SK-N-SH (cell line): ENCODE measurements around the gene MIOX. TPM values are rescaled to one million over a fixed set of nuclear protein-coding genes. Genes with fewer than 3 reads are reported as not detected.

Experiments
- CTCF ChIA-PET: fragments of 300-600, 350-600 bp; formaldehyde crosslinking; extraction: SDS; loops from one replicate; lab custom pipeline; 2021; lab: Yijun Ruan, JAX
- POLR2A ChIA-PET: fragments of 350-600 bp; sonication (Branson Sonifier 250); formaldehyde crosslinking; extraction: SDS; loops from one replicate; lab custom pipeline; 2020; ENCODE audit warnings: antibody characterized with exemption, inconsistent platforms; lab: Yijun Ruan, JAX
- DNase-seq: peaks from one replicate; pipeline ENCODE4 v3.0.0; 2012
- H2AFZ ChIP-seq: fragments of 200-600 bp; sonication (generic); 2 replicates; pipeline ENCODE4 v1.8.1; 2016; ENCODE audit warnings: antibody characterized with exemption, mild to moderate bottlenecking, low read depth
- H3F3A ChIP-seq: fragments of 200-600 bp; sonication (generic); replicated peaks from 2 replicates; pipeline ENCODE3; 2016; ENCODE audit warnings: antibody characterized with exemption, mild to moderate bottlenecking; ENCODE audit not compliant: insufficient read depth
- H3K27ac ChIP-seq, 2 experiments: fragments of 200-500 bp in 1 of 2; fragments of 200-600 bp in 1 of 2; sonication (Bioruptor generic) in 1 of 2; sonication (generic), shearing (Covaris generic) in 1 of 2; 2 replicates each; pipeline versions ENCODE4 v1.5.1 to v1.6.1; 2014 to 2016; ENCODE audit warnings: low read depth in 2 of 2, inconsistent platforms in 1 of 2, low read length in 1 of 2, mild to moderate bottlenecking in 1 of 2, mixed read lengths in 1 of 2
- H3K27me3 ChIP-seq: fragments of 200-600 bp; sonication (generic), shearing (Covaris generic); 2 replicates; pipeline ENCODE4 v1.6.1; 2016; ENCODE audit warnings: mixed run types; ENCODE audit not compliant: insufficient read depth
- H3K36me3 ChIP-seq, 2 experiments: fragments of 200-500 bp in 1 of 2; fragments of 200-600 bp in 1 of 2; sonication (Bioruptor generic) in 1 of 2; sonication (generic) in 1 of 2; replicated peaks in 1 of 2; 2 replicates each; pipeline versions ENCODE3 to v1.5.1; 2014 to 2016; ENCODE audit warnings: low read length in 1 of 2, mild to moderate bottlenecking in 1 of 2; ENCODE audit not compliant: insufficient read depth in 2 of 2, control insufficient read depth in 1 of 2
- H3K4me1 ChIP-seq, 2 experiments: fragments of 200-500 bp in 1 of 2; fragments of 200-600 bp in 1 of 2; sonication (Bioruptor generic) in 1 of 2; sonication (generic), shearing (Covaris generic) in 1 of 2; 2 replicates each; pipeline versions ENCODE4 v1.5.1 to v1.6.1; 2014 to 2016; ENCODE audit warnings: low read depth in 1 of 2, low read length in 1 of 2, mixed run types in 1 of 2; ENCODE audit not compliant: insufficient read depth in 2 of 2, control insufficient read depth in 1 of 2
- H3K4me2 ChIP-seq: fragments of 200-600 bp; sonication (generic), shearing (Covaris generic); 2 replicates; pipeline ENCODE4 v1.6.1; 2017; ENCODE audit warnings: mixed run types
- H3K4me3 ChIP-seq, 2 experiments: fragments of 200-500 bp in 1 of 2; fragments of 200-600 bp in 1 of 2; sonication (Bioruptor generic) in 1 of 2; sonication (generic), shearing (Covaris generic) in 1 of 2; 2 replicates each; pipeline versions ENCODE4 v1.5.1 to v1.8.1; 2014 to 2016; ENCODE audit warnings: low read depth in 2 of 2, inconsistent platforms in 1 of 2, low read length in 1 of 2, mild to moderate bottlenecking in 1 of 2, mixed read lengths in 1 of 2, moderate library complexity in 1 of 2
- H3K79me2 ChIP-seq: fragments of 200-600 bp; sonication (generic); 2 replicates; pipeline ENCODE4 v1.8.1; 2017; ENCODE audit warnings: mild to moderate bottlenecking; ENCODE audit not compliant: insufficient read depth
- H3K9ac ChIP-seq: fragments of 200-600 bp; sonication (generic); 2 replicates; pipeline ENCODE4 v1.6.1; 2017; ENCODE audit warnings: mixed run types
- H3K9me2 ChIP-seq: fragments of 200-600 bp; sonication (generic); 2 replicates; pipeline ENCODE4 v1.6.1; 2017; ENCODE audit warnings: mixed run types
- H3K9me3 ChIP-seq: fragments of 200-600 bp; sonication (generic); 2 replicates; pipeline ENCODE4 v1.6.1; 2017; ENCODE audit warnings: mixed run types, mild to moderate bottlenecking, moderate library complexity
- H4K20me1 ChIP-seq: fragments of 200-600 bp; sonication (generic); 2 replicates; pipeline ENCODE4 v1.6.1; 2017; ENCODE audit warnings: mild to moderate bottlenecking, mixed run types; ENCODE audit not compliant: insufficient read depth
- CHD2 ChIP-seq: fragments of 150-350 bp; IDR thresholded peaks from 2 replicates; pipeline ENCODE4 v1.6.1; 2018; ENCODE audit warnings: low read length; ENCODE audit not compliant: partially characterized antibody
- ELF1 ChIP-seq: IDR thresholded peaks from 2 replicates; pipeline ENCODE4 v1.4.0; 2012
- EP300 ChIP-seq, 2 experiments: IDR thresholded peaks; 2 replicates each; pipeline versions ENCODE4 v1.4.0 to v1.6.1; 2012; ENCODE audit warnings: borderline replicate concordance in 1 of 2, low read depth in 1 of 2, low read length in 1 of 2
- EZH2phosphoT487 ChIP-seq: fragments of 200-600 bp; sonication (generic); IDR thresholded peaks from 2 replicates; pipeline ENCODE4 v1.6.1; 2017; ENCODE audit warnings: low read depth, mixed run types, mild to moderate bottlenecking, antibody characterized with exemption, moderate library complexity, borderline replicate concordance
- FOSL2 ChIP-seq: IDR thresholded peaks from 2 replicates; pipeline ENCODE4 v1.4.0; 2012; ENCODE audit warnings: low read depth, mild to moderate bottlenecking, moderate library complexity, borderline replicate concordance
- FOXJ3 ChIP-seq: sonication (generic); formaldehyde crosslinking; IDR thresholded peaks from 2 replicates; pipeline ENCODE4 v1.5.1; 2020; ENCODE audit warnings: mild to moderate bottlenecking, missing genetic modification reagents
- FOXM1 ChIP-seq: IDR thresholded peaks from 2 replicates; pipeline ENCODE4 v1.4.0; 2012; ENCODE audit warnings: low read depth, mild to moderate bottlenecking
- GABPA ChIP-seq: IDR thresholded peaks from 2 replicates; pipeline ENCODE4 v1.4.0; 2012; ENCODE audit warnings: low read depth, mild to moderate bottlenecking
- GATA2 ChIP-seq: sonication (generic); formaldehyde crosslinking; IDR thresholded peaks from 2 replicates; pipeline ENCODE4 v1.5.0; 2020; ENCODE audit warnings: mild to moderate bottlenecking, missing genetic modification reagents
- MXI1 ChIP-seq: IDR thresholded peaks from 2 replicates; pipeline ENCODE4 v1.6.1; 2012; ENCODE audit warnings: mild to moderate bottlenecking, low read depth, low read length, improper control_type of control experiment
- NFIC ChIP-seq: IDR thresholded peaks from 2 replicates; pipeline ENCODE4 v1.4.0; 2012; ENCODE audit warnings: borderline replicate concordance
- NRF1 ChIP-seq: IDR thresholded peaks from 2 replicates; pipeline ENCODE4 v1.6.1; 2012; ENCODE audit warnings: low read depth, mild to moderate bottlenecking, low read length
- POLR2AphosphoS5 ChIP-seq: IDR thresholded peaks from 2 replicates; pipeline ENCODE4 v1.6.1; 2012; ENCODE audit warnings: low read depth, low read length
- RAD21 ChIP-seq: IDR thresholded peaks from 2 replicates; pipeline ENCODE4 v1.6.1; 2012; ENCODE audit warnings: mild to moderate bottlenecking, low read length
- RFX5 ChIP-seq: IDR thresholded peaks from 2 replicates; pipeline ENCODE4 v1.6.1; 2012; ENCODE audit warnings: mild to moderate bottlenecking, improper control_type of control experiment, low read length
- RXRA ChIP-seq: IDR thresholded peaks from 2 replicates; pipeline ENCODE4 v1.4.0; 2012; ENCODE audit warnings: low read depth, mild to moderate bottlenecking, borderline replicate concordance
- SIN3A ChIP-seq: IDR thresholded peaks from 2 replicates; pipeline ENCODE4 v1.6.1; 2012; ENCODE audit warnings: low read depth, mild to moderate bottlenecking, low read length, moderate library complexity, borderline replicate concordance
- SMC3 ChIP-seq: IDR thresholded peaks from 2 replicates; pipeline ENCODE4 v1.6.1; 2012; ENCODE audit warnings: low read depth, low read length, improper control_type of control experiment
- TAF1 ChIP-seq: IDR thresholded peaks from 2 replicates; pipeline ENCODE4 v1.6.1; 2012; ENCODE audit warnings: low read depth, mild to moderate bottlenecking, low read length, moderate library complexity, borderline replicate concordance
- TCF12 ChIP-seq: IDR thresholded peaks from 2 replicates; pipeline ENCODE4 v1.4.0; 2012
- USF2 ChIP-seq: fragments of 150-350 bp; IDR thresholded peaks from 2 replicates; pipeline ENCODE4 v1.6.1; 2017; ENCODE audit warnings: antibody characterized with exemption, low read length, low read depth, borderline replicate concordance
- YY1 ChIP-seq: IDR thresholded peaks from 2 replicates; pipeline ENCODE4 v1.4.0; 2012; ENCODE audit warnings: low read depth, mild to moderate bottlenecking
- WGBS: methylation state at CpG from one replicate; pipeline ENCODE4 v1.1.6; 2017; ENCODE audit warnings: low lambda C conversion rate; 5-methylcytosine and 5-hydroxymethylcytosine counted together
- polyA plus RNA-seq, 3 experiments: library from polyadenylated mRNA; depleted of rRNA; stranded (reverse); fragments of >200 nt; gene quantifications; 2 replicates each; pipeline ENCODE4 v1.2.3, GENCODE V29; 2012
- TF ChIP-seq, protein P1 (sequence below): IDR thresholded peaks from 2 replicates; pipeline ENCODE4 v1.4.0; 2012; ENCODE audit warnings: low read depth, borderline replicate concordance
- TF ChIP-seq, protein P2 (sequence below): IDR thresholded peaks from 2 replicates; pipeline ENCODE4; 2012
- TF ChIP-seq, protein P3 (sequence below): fragments of 150-350 bp; IDR thresholded peaks from 2 replicates; pipeline ENCODE4 v1.6.1; 2016; ENCODE audit warnings: mild to moderate bottlenecking, low read depth, low read length

Gene MIOX
- polyA plus RNA-seq, 1 of the 3 experiments (the other 2 are of a cell fraction) = 0.05 TPM

GRCh38 chr22:50507421-50507990 lies 20.8 kb downstream of the MIOX start, which contains the start of gene LMF2 (continued):
- TF ChIP-seq EZH2phosphoT487 (no peak), YY1 (peak; percentile 62; the same call in 1 of the 2 replicates)

DNA sequence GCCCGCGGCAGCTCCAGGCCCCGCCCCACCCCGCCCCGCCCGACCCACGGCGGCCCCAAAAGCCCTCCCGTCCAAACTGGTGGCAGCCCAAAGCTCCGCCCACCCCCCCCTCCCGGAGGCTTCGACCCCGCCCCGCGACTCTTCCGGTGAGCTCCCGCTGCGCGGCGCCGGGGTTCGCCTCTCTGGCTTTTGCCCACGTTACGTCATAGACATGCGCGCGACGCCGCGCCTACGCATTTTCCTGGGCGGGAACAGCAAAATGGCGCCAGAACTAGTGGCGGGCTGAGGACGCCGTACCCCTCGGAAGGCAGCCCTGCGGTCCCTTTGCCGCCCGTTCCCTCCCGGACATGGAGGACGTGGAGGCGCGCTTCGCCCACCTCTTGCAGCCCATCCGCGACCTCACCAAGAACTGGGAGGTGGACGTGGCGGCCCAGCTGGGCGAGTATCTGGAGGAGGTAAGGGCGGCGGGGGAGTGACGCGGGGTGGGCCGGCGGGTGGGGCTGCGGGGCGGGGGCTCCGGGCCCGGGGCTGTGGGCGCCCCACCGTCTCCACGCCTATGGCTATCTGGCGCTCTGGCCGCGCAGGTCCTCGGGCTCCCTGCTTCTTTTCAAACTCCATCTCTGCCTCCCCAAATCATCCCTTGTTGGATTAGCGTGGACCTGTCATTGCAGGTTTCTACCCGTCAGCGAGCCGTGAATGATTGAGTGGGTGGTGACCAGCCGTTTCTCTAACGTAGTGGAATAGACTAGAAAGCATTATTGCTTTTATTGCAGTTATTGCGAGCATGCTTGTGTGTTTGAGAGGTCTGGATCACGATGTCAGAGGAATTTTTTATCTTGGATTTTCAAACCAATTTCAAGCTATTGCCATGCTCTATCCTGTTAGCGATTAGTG lies 21.6 kb downstream of the MIOX start, which contains the start of gene NCAPH2:
NCAPH2 (plus strand) TSS at position 234 of the 894 bp plus-strand sequence; CDS start at position 348, 114 bp downstream.
- H3F3A ChIP-seq = peaks cover 6% of the 10 kb centered on the region
- H3K9me3 ChIP-seq = no peaks in the 10 kb centered on the region
- H3K9me2 ChIP-seq = no peaks in the 10 kb centered on the region
- peak within 1 kb of the TSS; percentile 75 to 83 for H3K27ac ChIP-seq
- CTCF ChIA-PET = interaction anchor here (0.8 to 3.1 kb wide), 5 partner anchors 11 to 55 kb away, joined by 3 to 20 read pairs (median 12); partner anchors contain the start of genes SCO2 and SYCE3
- POLR2A ChIA-PET = interaction anchor here (0.5 to 2.0 kb wide), 5 partner anchors 11 to 265 kb away, joined by 3 to 11 read pairs (median 4); partner anchors contain the start of gene SCO2
- peak within 1 kb of the TSS; percentile 79 for H2AFZ ChIP-seq
- peaks cover 7 to 14% of the 10 kb centered on the region in 2 experiments; a peak in 3 of 4 replicates for H3K4me1 ChIP-seq
- peak; percentile 100 for DNase-seq
- H3K36me3 ChIP-seq = peaks cover 0 to 8% of the 10 kb centered on the region in 2 experiments
- H3K4me3 ChIP-seq = peak within 1 kb of the TSS; percentile 81 to 85
- peak within 1 kb of the TSS; percentile 96 for H3K9ac ChIP-seq
- peak within 1 kb of the TSS; percentile 96 for H3K4me2 ChIP-seq
- peaks cover 74% of the 10 kb centered on the region for H3K79me2 ChIP-seq
- H4K20me1 ChIP-seq = 0 out of 2 replicates have a peak, but pooled peaks cover 4% of the 10 kb centered on the region
- no peaks in the 10 kb centered on the region for H3K27me3 ChIP-seq
- WGBS = under 1% methylated on average over 17 of the region's 76 CpGs
- TF ChIP-seq FOSL2 (peak; percentile 26; the same call in 1 of the 2 replicates), RAD21 (no peak), RFX5 (no peak), TCF12 (peak; percentile 12; the same call in 1 of the 2 replicates), GATA2 (CRISPR knock-in tag) (no peak), NRF1 (peak; percentile 57), YY1 (peak; percentile 95), FOXJ3 (CRISPR knock-in tag) (no peak), NFIC (no peak), USF2 (no peak), CHD2 (peak; percentile 79), TAF1 (peak; percentile 95), MXI1 (peak; percentile 73), POLR2AphosphoS5 (peak; percentile 74; the same call in 1 of the 2 replicates), SIN3A (peak; percentile 69; the same call in 1 of the 2 replicates), FOXM1 (no peak), GABPA (peak; percentile 85), ELF1 (peak; percentile 66), EZH2phosphoT487 (no peak), SMC3 (no peak), EP300 (IDR thresholded peaks at IDR 0.05; ENCODE audit: borderline replicate concordance in 1 of 2, low read depth in 1 of 2, low read length in 1 of 2) (peak in 1 of 2 experiments; percentile 36; a peak in 1 of 4 replicates), RXRA (no peak)
- TF ChIP-seq, protein P1, sequence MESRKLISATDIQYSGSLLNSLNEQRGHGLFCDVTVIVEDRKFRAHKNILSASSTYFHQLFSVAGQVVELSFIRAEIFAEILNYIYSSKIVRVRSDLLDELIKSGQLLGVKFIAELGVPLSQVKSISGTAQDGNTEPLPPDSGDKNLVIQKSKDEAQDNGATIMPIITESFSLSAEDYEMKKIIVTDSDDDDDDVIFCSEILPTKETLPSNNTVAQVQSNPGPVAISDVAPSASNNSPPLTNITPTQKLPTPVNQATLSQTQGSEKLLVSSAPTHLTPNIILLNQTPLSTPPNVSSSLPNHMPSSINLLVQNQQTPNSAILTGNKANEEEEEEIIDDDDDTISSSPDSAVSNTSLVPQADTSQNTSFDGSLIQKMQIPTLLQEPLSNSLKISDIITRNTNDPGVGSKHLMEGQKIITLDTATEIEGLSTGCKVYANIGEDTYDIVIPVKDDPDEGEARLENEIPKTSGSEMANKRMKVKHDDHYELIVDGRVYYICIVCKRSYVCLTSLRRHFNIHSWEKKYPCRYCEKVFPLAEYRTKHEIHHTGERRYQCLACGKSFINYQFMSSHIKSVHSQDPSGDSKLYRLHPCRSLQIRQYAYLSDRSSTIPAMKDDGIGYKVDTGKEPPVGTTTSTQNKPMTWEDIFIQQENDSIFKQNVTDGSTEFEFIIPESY = 0 out of 2 replicates have a peak, but pooled peaks have one; percentile 64
- TF ChIP-seq, protein P2, sequence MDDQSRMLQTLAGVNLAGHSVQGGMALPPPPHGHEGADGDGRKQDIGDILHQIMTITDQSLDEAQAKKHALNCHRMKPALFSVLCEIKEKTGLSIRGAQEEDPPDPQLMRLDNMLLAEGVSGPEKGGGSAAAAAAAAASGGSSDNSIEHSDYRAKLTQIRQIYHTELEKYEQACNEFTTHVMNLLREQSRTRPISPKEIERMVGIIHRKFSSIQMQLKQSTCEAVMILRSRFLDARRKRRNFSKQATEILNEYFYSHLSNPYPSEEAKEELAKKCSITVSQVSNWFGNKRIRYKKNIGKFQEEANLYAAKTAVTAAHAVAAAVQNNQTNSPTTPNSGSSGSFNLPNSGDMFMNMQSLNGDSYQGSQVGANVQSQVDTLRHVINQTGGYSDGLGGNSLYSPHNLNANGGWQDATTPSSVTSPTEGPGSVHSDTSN = peak; percentile 23; the same call in 1 of the 2 replicates
- TF ChIP-seq, protein P3, sequence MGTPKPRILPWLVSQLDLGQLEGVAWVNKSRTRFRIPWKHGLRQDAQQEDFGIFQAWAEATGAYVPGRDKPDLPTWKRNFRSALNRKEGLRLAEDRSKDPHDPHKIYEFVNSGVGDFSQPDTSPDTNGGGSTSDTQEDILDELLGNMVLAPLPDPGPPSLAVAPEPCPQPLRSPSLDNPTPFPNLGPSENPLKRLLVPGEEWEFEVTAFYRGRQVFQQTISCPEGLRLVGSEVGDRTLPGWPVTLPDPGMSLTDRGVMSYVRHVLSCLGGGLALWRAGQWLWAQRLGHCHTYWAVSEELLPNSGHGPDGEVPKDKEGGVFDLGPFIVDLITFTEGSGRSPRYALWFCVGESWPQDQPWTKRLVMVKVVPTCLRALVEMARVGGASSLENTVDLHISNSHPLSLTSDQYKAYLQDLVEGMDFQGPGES = no peak
